Measurements from ENCODE around the gene CDK18.

Gene CDK18

GRCh38 chr1:205541161-205541886 lies 36.9 kb downstream of the CDK18 start:
- no peak for DNase-seq

DNA sequence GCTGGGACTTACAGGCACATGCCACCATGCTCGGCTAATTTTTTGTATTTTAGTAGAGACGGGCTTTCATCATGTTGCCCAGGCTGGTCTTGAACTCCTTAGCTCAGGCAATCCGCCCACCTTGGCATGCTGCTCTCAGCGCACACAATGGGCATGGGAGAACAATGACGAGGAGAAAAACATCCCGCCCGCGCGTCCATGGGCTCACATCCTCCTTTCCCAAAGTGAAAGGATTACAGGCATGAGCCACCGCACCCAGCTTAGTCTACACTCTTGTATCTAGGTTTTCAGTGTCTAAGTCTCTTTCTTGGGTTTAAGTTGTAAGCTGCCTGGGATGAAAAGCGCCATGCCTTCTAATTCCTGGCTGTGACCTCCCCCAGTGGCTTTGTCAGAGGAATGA lies 37.9 kb downstream of the CDK18 start:
- no peak for DNase-seq

DNA sequence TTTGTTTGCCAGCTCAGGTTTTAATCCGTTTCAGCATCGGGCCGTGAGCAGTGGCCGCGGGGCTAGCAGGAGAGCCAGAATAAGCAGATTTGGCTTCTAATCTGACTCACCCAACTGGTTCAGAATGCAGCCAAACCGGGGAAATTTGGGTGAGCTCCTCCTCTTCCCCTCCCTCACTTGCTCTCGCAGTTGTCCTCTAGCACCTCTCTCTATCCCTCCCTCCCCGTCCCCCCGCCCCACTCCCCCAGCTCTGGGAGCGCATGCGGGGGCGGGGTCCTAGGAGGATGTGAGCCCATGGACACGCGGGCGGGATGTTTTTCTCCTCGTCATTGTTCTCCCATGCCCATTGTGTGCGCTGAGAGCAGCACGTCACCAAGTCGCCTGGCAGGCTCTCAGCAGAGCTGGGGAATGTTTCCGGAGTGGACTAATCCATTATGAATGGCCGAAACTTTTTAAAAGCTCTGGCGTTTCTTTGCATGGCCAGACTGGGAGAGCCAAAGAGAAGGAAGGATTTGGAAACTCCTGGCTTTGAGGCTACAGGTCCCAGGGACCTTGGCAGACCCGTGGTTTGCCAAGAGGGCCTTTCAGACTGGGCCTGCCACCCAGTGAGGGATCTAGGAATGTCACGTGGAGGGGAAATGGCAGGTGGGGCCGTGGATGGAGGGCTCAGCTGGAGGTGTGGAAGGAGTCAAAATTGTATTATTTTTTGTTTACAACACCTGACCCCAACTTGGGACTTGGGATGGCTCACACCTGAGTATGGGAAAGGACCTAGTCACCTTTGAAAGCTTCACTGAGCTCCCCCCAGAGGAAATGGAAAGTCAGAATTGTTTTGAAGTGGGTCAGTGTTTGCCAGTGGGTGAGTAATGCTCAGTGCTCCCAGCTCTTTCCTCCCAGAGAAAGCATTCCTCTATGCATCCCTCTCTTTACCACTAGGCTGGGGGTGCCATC lies 39.2 kb downstream of the CDK18 start:
- DNase-seq: no peak

DNA sequence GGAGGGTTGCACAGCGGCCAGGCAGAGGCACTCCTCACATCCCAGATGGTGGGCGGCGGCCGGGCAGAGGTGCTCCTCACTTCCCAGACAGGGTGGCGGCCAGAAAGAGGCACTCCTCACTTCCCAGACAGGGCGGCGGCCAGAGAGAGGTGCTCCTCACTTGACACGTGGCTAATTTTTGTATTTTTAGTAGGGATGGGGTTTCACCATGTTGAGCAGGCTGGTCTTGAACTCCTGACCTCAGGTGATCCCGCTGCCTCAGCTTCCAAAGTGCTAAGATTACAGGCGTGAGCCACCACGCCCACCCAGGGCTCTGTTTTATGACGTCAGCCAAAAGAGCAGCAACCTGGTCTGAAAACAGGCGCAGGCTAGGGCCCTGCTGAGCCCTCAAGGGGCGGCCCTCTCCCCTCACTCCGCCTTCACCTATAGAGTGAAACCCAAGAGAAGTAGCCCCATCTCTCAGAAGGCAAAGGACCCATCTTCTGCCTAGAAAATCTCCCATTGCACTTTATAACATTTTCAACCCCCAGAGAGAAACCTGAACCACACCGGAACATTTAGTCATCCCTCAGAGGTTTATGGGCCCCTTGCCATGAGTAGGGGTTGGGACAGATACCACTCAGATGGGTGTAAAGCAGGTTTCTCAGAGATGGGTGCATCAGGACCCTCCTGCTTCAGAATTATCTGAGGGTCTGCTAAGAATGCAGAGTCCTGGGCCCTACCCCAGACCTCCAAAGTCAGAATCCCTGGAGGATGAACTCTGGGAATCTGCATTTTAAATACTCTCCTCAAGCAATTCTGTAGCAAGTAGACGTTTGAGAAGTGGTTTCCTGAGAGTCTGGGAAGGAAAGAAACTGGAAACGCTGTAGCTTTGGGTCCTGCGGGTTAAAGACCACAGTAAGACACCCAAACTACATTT lies 40.8 kb downstream of the CDK18 start:
- DNase-seq: no peak

DNA sequence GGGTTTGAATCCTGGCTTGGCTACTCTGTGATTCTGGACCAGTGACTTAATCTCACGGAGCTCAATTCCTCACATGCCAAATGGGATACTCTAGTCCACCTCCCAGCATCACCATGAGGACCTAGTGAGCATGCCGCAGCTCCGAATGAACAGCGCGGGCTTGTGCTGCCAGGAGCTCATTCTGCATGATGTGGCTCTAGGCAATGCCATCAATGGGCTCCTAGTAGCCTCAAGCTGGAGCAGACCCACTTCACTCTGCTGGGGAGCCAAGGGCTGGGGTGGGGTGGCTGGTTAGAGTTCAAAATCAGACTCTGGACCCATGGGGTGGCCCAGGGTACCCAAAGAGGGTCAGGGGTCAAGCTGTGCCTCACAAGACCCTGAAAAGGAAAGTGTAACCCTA lies 41.5 kb downstream of the CDK18 start:
- no peak for DNase-seq

DNA sequence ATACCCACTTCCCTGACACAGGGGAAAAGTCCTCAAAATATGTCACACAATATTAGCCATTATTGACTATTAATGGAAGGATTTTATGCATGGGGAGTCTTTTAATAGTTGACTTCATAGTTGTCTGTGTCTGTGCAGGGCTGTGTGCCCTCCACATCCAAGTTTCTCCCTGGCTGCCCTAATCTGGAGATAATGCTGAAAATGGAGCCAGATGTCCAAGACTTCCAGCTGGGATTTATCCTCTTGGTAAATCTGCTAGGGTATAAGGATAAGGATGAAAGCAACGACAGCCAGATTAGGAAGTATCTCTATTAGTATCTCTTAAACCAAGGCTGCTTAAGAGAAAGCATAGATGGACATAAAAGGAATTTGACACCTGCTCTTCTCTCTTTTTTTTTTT lies 42.1 kb downstream of the CDK18 start:
- no peak for DNase-seq

GRCh38 chr1:205547936-205548827 lies 43.7 kb downstream of the CDK18 start:
- DNase-seq: no peak

GRCh38 chr1:205554026-205554811 lies 49.8 kb downstream of the CDK18 start:
- no peak for DNase-seq

- no peak for DNase-seq
Measured at GRCh38 chr1:205561501-205562203, 57.2 kb downstream of the CDK18 start.

- DNase-seq: no peak
Measured at GRCh38 chr1:205563927-205564441, 59.5 kb downstream of the CDK18 start.

DNA sequence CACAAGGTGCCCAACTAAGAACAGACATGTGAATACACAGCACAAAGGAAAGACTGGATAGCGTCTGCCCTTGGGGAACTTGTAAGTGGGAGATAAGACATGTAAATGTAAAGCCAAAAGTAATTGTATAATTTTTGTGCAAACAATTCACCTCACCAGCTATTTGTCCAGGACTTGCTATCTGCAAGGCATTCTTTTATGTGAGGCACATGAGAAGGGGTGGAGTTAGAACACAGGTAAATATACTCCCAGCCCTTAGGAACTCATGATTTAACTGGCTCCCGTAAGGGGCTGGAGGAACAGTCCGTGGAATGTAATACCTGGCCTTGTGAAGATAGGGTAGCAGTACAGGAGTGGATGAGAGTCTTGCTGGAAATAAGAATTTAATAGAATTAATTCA lies 61.3 kb downstream of the CDK18 start:
- DNase-seq: no peak

DNA sequence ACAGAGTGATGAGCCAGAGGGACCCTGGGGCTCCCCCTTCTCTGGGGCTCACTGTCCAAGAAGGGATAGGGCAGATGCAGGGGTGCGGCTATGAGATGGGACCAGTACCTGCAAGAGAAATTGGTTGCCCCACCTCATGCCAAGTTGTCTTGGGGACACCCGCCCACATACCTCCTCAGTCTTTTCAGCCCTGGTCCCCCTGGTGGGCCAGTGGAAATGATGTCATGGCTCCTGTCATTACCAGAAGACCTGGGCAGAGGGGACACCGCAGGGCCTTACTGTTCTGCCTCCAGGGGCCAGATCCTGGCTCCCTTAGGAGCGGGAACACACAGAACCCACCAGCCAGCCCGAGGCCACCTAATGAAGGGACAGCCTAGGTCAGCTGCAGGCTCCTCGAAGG lies 63.2 kb downstream of the CDK18 start:
- no peak for DNase-seq

GRCh38 chr1:205568135-205568468 lies 63.6 kb downstream of the CDK18 start:
- DNase-seq: no peak

DNA sequence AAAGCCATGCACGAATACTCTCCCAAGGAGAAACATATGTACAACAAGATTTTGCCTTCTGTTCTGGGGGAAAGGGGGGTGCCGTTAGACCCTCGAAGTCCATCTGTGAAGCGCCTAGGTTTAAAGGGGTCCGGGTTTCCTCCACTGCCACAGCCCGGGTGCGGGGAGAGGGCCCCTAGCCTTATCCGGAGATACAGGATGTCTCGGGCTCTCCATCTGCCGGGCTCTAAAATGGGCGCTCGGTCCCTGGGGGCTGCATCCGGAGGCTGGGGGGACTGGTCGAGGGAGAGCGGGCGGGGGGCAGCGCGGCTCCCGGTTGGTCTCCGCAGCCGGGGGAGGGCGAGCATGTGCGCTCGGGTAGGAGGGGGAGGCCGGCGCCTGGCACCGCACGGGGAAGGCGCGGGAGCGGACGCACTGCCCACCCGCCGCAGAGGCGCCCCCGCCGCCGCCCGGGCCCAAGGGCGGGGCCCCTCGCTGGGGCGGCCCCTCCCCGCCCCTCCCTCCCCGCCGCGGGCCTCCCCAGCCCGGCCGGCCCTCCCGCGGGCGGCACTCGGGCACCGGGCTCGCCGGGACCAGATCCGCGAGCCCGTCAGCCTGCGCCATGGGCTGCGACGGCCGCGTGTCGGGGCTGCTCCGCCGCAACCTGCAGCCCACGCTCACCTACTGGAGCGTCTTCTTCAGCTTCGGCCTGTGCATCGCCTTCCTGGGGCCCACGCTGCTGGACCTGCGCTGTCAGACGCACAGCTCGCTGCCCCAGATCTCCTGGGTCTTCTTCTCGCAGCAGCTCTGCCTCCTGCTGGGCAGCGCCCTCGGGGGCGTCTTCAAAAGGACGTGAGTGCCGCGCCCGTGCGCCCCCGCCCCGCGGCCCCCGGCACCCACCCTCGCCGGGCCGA lies 64.2 kb downstream of the CDK18 start:
- DNase-seq: no peak

DNA sequence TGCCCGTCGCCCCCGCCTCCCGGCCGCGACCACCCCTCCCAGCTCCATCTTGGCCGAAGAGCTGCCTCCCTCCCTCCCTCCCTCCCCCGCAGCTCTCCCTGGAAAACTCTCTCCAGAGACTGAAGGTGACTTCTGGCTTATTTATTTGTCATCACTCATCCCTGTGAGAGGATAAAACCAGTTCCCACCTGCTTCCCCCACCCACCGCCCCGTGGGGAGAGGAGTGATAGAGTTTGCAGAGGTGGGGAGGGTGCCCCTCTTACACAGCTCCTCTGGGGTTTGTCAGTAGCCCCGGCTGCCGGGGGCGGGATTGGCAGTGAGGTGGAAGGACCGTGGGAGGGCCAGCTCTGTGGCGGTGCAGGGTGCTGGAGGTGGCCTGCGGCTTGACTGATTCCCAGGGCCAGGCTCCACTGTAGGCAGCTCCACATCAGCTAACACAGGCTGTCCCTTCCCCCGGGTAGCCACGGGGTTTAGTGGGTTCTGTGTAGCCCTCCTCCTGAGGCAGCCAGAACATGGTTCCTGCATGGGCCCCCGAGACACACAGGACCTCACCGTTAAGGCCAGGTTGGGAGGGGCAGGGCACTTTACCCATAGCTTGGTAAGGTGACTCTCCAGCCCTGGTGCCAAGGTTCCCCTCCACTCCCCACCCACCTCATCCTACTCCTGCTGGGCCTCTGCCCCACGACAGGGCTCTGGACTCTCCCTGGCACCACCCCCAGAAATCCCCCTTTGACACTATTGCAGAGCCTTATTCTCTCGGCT lies 65.1 kb downstream of the CDK18 start:
- no peak for DNase-seq

GRCh38 chr1:205570173-205570501 lies 65.7 kb downstream of the CDK18 start:
- DNase-seq: no peak

GRCh38 chr1:205570796-205571537 lies 66.5 kb downstream of the CDK18 start:
- DNase-seq: no peak

DNA sequence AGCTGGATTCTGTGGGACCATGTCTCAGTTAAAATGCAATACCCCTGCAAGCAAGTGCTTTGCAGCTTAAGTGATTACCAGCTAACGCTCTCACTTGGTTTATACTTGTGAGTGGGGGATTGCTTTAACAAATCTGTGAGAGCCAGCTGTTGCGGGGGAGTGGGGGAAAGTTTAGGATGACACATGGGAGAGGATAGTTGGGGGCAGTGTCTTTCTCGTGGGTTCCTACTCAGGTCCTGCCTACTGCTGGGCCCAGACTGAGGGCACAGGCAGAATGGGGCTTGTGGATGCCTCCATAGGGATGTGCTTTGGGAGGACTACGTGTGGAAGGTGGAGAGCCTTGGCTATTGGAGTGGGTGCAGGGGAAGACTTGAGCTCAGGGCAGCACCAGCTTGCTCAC lies 67.3 kb downstream of the CDK18 start:
- DNase-seq: no peak

Measured in stimulated activated naive CD4-positive, alpha-beta T cell (primary cell).